Endothelial cell of umbilical vein (primary cell): ENCODE data around the gene SIM2. TPM values are rescaled to one million over a fixed set of nuclear protein-coding genes. Genes with fewer than 3 reads are reported as not detected.

Experiments used
- BruUV-seq: library from RNA; stranded (reverse); fragments of 400-500 nt; replicated peaks from 2 replicates; lab custom pipeline; 2021; lab: Mats Ljungman, UMichigan
- CTCF ChIA-PET: fragments of 300-600, 350-600 bp; sonication (Branson Sonifier 250); formaldehyde crosslinking; loops from one replicate; lab custom pipeline; 2021; ENCODE audit warnings: antibody characterized with exemption, inconsistent platforms; lab: Charles Lee
- POLR2A ChIA-PET: fragments of 300-600, 350-600 bp; sonication (Branson Sonifier 250); formaldehyde crosslinking; loops from one replicate; lab custom pipeline; 2021; ENCODE audit warnings: antibody characterized with exemption, inconsistent platforms; lab: Charles Lee
- DNase-seq: peaks from one replicate; pipeline ENCODE4 v3.0.0-alpha.2; 2011; ENCODE audit warnings: low read depth, low spot score
- FAIRE-seq: peaks from 2 replicates; lab custom pipeline; 2011; peaks lifted over from hg19 to GRCh38; lab: Jason Lieb, UNC
- H2AFZ ChIP-seq: 2 replicates; pipeline ENCODE4 v1.6.0; 2012; ENCODE audit warnings: low read depth, low read length, control low read depth, inconsistent platforms
- H3K27ac ChIP-seq: 2 replicates; pipeline ENCODE4 v1.5.1; 2011; ENCODE audit warnings: low read depth, mild to moderate bottlenecking, control low read depth, low read length, moderate library complexity; ENCODE audit not compliant: insufficient read depth
- H3K27me3 ChIP-seq, 2 experiments: 2 replicates each; pipeline versions ENCODE4 v1.6.0 to v1.6.1; 2011; ENCODE audit warnings: low read length in 2 of 2, mixed read lengths in 1 of 2; ENCODE audit not compliant: control insufficient read depth in 2 of 2, insufficient read depth in 2 of 2
- H3K36me3 ChIP-seq, 2 experiments: 2 replicates in 1 of 2; 3 replicates in 1 of 2; pipeline ENCODE4 v1.5.1; 2011; ENCODE audit warnings: low read length in 2 of 2, mild to moderate bottlenecking in 1 of 2, moderate library complexity in 1 of 2; ENCODE audit not compliant: control insufficient read depth in 2 of 2, insufficient read depth in 2 of 2; ENCODE audit errors: extremely low read depth in 1 of 2
- H3K4me1 ChIP-seq: 3 replicates; pipeline ENCODE4 v1.5.1; 2011; ENCODE audit warnings: mild to moderate bottlenecking, low read length; ENCODE audit not compliant: control insufficient read depth, insufficient read depth; ENCODE audit errors: extremely low read depth
- H3K4me2 ChIP-seq: 2 replicates; pipeline ENCODE4 v1.6.1; 2011; ENCODE audit warnings: low read length, control low read depth, mixed read lengths; ENCODE audit not compliant: insufficient read depth
- H3K4me3 ChIP-seq, 3 experiments: fragments of 200-600 bp in 1 of 3; sonication (generic), shearing (Covaris generic) in 1 of 3; replicated peaks in 1 of 3; 2 replicates each; pipeline ENCODE4 v1.5.1; 2011 to 2016; ENCODE audit warnings: control low read depth in 3 of 3, low read length in 3 of 3, mild to moderate bottlenecking in 2 of 3, inconsistent platforms in 1 of 3, low read depth in 1 of 3, moderate library complexity in 1 of 3; ENCODE audit not compliant: insufficient read depth in 1 of 3
- H3K79me2 ChIP-seq: 2 replicates; pipeline ENCODE4 v1.6.0; 2012; ENCODE audit warnings: low read length, inconsistent platforms; ENCODE audit not compliant: control insufficient read depth, insufficient read depth
- H3K9ac ChIP-seq: replicated peaks from 2 replicates; pipeline ENCODE3; 2011; ENCODE audit warnings: low read length, control low read depth; ENCODE audit not compliant: insufficient read depth; ENCODE audit errors: extremely low read depth
- H3K9me1 ChIP-seq: replicated peaks from 3 replicates; pipeline ENCODE4 v1.6.0; 2011; ENCODE audit warnings: mild to moderate bottlenecking, low read length; ENCODE audit not compliant: control insufficient read depth, insufficient read depth; ENCODE audit errors: extremely low read depth
- H3K9me3 ChIP-seq: replicated peaks from 2 replicates; pipeline ENCODE4 v1.5.1; 2012; ENCODE audit warnings: low read length, inconsistent platforms; ENCODE audit not compliant: control insufficient read depth, insufficient read depth
- H4K20me1 ChIP-seq: replicated peaks from 2 replicates; pipeline ENCODE3; 2011; ENCODE audit warnings: mild to moderate bottlenecking, low read length; ENCODE audit not compliant: control insufficient read depth, insufficient read depth; ENCODE audit errors: extremely low read depth
- CTCF ChIP-seq, 2 donors: IDR thresholded peaks; 1 replicate in 1 of 2; 2 replicates in 1 of 2; pipeline ENCODE4 v1.5.1; 2011; ENCODE audit warnings: low read length in 2 of 2, mild to moderate bottlenecking in 2 of 2, moderate library complexity in 2 of 2, control low read depth in 1 of 2, inconsistent platforms in 1 of 2, low read depth in 1 of 2; ENCODE audit not compliant: insufficient read depth in 1 of 2; ENCODE audit errors: extremely low read depth in 1 of 2
- EZH2 ChIP-seq: IDR thresholded peaks from 2 replicates; pipeline ENCODE4 v1.6.1; 2012; ENCODE audit warnings: borderline replicate concordance, low read depth, mild to moderate bottlenecking, moderate library complexity, low read length, inconsistent platforms; ENCODE audit not compliant: severe bottlenecking
- FOS ChIP-seq: IDR thresholded peaks from 2 replicates; pipeline ENCODE4 v1.6.1; 2011; ENCODE audit warnings: mild to moderate bottlenecking, low read length, moderate library complexity, borderline replicate concordance; ENCODE audit not compliant: insufficient read depth
- GATA2 ChIP-seq: IDR thresholded peaks from 2 replicates; pipeline ENCODE4 v1.7.0; 2011; ENCODE audit warnings: low read depth, mild to moderate bottlenecking, moderate library complexity, mixed read lengths, low read length; ENCODE audit not compliant: insufficient read length, insufficient read depth
- JUN ChIP-seq: IDR thresholded peaks from 2 replicates; pipeline ENCODE4 v1.6.1; 2011; ENCODE audit warnings: borderline replicate concordance, low read depth; ENCODE audit not compliant: insufficient read length, insufficient read depth
- MAX ChIP-seq: IDR thresholded peaks from 2 replicates; pipeline ENCODE4 v1.6.1; 2011; ENCODE audit not compliant: insufficient read depth, insufficient read length
- MYC ChIP-seq: IDR thresholded peaks from one replicate; pipeline ENCODE4 v1.6.1; 2011; ENCODE audit warnings: mild to moderate bottlenecking, low read depth, low read length
- POLR2A ChIP-seq: IDR thresholded peaks from 2 replicates; pipeline ENCODE4 v1.6.1; 2012; ENCODE audit warnings: low read depth, mild to moderate bottlenecking, control low read depth, low read length
- POLR2AphosphoS5 ChIP-seq: IDR thresholded peaks from 2 replicates; pipeline ENCODE4 v1.6.1; 2012; ENCODE audit warnings: low read depth, mild to moderate bottlenecking, control low read depth, low read length, moderate library complexity; ENCODE audit not compliant: insufficient read depth
- dilution Hi-C: fragments of 300-500 bp; cut with MboI; formaldehyde crosslinking; loops from one replicate; pipeline ENCODE4 v1.15.0; 2019; ENCODE audit warnings: low sequenced_read_pairs; ENCODE audit not compliant: extremely low pct_ligation_motif_present
- intact Hi-C: fragments of 100-400 bp; cut with micrococcal nuclease; formaldehyde crosslinking; loops from one replicate; pipeline ENCODE4 v1.10.0; 2022
- polyA plus RNA-seq, 4 experiments: library from polyadenylated mRNA; depleted of rRNA in 3 of 4; stranded (reverse) in 3 of 4; unstranded in 1 of 4; fragments of >200 nt; gene quantifications; 2 replicates each; pipeline versions ENCODE4 v1.2.1 to v1.2.3, GENCODE V29; 2011 to 2012; ENCODE audit warnings: missing spikeins in 1 of 4
- total RNA-seq: library from RNA; stranded (reverse); gene quantifications from 2 replicates; pipeline ENCODE4 v1.2.3, GENCODE V29; 2021

The SIM2 gene
- total and polyA plus RNA-seq, 2 donors (not counting 3 experiments of a cell fraction or from before 2014, with no cell fraction given), result not detected

GRCh38 chr21:36788120-36788638 is 89.3 kb downstream of the SIM2 start:
- Histone ChIP-seq H3K27me3 (no peaks in the 10 kb centered on the region), H4K20me1 (no peaks in the 10 kb centered on the region), H3K27ac (no peak overlapping the region), H3K4me1 (no peaks in the 10 kb centered on the region), H2AFZ (peak overlapping the region; percentile 37), H3K36me3 (no peaks in the 10 kb centered on the region), H3K9ac (no peak overlapping the region), H3K9me3 (no peaks in the 10 kb centered on the region), H3K79me2 (no peaks in the 10 kb centered on the region), H3K4me2 (no peak overlapping the region), H3K9me1 (no peaks in the 10 kb centered on the region), H3K4me3 (no peak overlapping the region)
- no peak for DNase-seq
- dilution Hi-C loops (no loop called here), intact Hi-C loops (no loop called here)
- ChIA-PET CTCF (interaction anchor here (1.3 to 1.4 kb wide), 2 partner anchors 20 to 129 kb away, joined by 3 read pairs; no protein-coding TSS in a partner anchor), POLR2A (no interaction called here)
- TF ChIP-seq EZH2, result no peak
- TF ChIP-seq GATA2, result no peak
- TF ChIP-seq FOS, result no peak
- no peak for TF ChIP-seq MAX
- TF ChIP-seq POLR2A, result no peak
- TF ChIP-seq JUN, result no peak
- no peak for TF ChIP-seq MYC
- no peak for TF ChIP-seq POLR2AphosphoS5
- TF ChIP-seq CTCF (IDR thresholded peaks at IDR 0.05; ENCODE audit: extremely low read depth in 1 of 2, insufficient read depth in 1 of 2, low read depth in 1 of 2, low read length in 2 of 2), result no peak
- FAIRE-seq, result no peak
- BruUV-seq, result no TSS peak
